Measurements from ENCODE around the gene CHRNA7.
"Not testable (repeated sequence)": the region's sequence is repeated elsewhere in the genome, so short reads cannot be mapped to it uniquely, and the experiment has no call there.

DNA sequence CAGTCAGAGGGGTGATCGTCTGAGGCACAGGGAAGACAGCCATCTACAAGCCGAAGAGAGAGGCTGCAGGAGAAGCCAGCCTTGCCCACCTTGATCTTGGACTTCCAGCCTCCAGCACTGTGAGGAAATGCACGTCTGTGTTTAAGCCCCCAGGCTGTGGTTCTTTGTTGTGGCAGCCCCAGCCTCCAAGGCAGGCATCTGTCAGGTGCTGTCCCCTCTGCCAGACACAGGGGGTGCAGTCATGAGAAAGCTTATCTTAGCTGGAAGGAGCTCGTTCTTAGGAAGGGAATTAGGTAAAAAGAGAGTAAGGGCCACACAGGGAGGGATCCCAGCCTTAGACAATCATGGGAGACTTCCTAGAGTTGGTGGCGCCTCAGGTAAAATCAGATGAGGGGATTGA, 150.3 kb downstream of the CHRNA7 start:
- TF ChIP-seq, protein P1, sequence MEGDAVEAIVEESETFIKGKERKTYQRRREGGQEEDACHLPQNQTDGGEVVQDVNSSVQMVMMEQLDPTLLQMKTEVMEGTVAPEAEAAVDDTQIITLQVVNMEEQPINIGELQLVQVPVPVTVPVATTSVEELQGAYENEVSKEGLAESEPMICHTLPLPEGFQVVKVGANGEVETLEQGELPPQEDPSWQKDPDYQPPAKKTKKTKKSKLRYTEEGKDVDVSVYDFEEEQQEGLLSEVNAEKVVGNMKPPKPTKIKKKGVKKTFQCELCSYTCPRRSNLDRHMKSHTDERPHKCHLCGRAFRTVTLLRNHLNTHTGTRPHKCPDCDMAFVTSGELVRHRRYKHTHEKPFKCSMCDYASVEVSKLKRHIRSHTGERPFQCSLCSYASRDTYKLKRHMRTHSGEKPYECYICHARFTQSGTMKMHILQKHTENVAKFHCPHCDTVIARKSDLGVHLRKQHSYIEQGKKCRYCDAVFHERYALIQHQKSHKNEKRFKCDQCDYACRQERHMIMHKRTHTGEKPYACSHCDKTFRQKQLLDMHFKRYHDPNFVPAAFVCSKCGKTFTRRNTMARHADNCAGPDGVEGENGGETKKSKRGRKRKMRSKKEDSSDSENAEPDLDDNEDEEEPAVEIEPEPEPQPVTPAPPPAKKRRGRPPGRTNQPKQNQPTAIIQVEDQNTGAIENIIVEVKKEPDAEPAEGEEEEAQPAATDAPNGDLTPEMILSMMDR (IDR thresholded peaks at IDR 0.05) = not testable (repeated sequence)
- not testable (repeated sequence) for TF ChIP-seq EP300 (IDR thresholded peaks at IDR 0.05)
